HG02588 (cell line): Measurements from ENCODE around the gene CDK3.

ENCODE experiments used
- ATAC-seq: cut with Tn5 transposase; IDR thresholded peaks from one replicate; pipeline ENCODE4 v1.9.1; 2021; ENCODE audit warnings: mild to moderate bottlenecking, moderate library complexity; ENCODE audit not compliant: unreplicated experiment

CDK3 gene

DNA sequence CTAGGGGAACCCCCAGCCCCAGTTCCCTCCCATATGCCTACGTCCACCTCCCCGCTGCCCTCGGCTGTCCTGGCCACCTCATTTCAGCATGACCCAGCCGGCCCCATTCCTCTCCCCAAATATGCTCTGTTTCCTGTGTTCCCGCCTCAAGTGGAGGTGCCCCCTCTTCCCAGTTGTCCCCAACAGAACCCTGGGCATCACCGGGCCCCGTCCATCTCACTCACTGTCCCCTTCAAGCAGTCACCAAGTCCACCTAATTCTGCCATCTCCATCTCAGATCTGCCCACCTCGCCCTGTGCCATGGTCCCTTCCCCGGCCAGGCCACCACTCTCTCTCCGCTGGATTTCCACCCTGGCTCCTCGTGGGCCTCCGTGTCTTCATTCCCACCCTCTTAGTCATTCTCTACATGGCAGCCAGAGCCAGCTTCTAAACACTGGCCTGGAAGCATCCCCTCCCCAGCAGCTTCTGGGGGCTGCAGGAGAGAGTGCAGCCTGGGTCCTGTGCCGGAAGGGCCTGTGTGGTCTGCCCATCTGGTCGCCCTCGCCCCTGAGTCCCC lies 12.8 kb downstream of the CDK3 start:
- no peak for ATAC-seq

DNA sequence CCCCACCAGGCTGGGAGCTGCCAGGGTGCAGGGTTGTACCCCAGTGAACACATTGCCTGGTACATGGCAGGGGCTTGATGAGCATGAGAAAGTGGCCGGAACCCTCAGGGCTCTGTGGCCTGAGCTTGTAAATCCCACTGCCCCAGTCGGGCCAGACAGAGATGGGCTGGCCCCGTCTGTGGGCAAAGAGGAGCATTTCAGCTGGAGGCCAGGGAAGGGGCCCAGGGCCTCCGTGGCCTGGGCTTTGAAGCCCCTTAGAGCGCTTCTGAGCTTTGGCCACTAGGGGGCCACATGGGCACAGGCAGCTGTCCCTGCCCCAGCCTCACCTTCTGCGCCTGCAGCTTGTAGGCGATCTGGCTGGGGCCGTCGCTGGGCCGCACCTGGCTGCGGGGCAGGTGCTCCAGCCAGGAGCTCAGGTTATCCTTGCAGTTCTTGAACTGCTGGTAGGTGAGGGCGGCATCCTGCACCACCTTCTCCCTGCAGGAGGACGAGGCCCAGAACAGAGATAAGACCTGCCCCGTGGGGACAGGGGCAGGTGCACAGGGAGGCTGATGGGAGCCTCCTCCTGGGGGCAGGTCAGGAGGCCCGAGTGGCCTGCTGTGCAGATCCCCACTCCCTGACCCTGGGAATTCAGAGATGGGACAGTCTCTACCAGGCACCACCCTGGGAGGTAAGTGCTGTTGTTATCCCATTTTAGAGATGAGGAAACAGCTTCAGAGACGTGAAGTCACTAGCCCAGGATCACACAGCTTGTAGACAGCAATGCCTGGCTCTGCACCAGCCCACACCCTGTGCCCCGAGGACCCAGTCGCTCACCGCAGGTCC lies 13.7 kb downstream of the CDK3 start:
- ATAC-seq = no peak

DNA sequence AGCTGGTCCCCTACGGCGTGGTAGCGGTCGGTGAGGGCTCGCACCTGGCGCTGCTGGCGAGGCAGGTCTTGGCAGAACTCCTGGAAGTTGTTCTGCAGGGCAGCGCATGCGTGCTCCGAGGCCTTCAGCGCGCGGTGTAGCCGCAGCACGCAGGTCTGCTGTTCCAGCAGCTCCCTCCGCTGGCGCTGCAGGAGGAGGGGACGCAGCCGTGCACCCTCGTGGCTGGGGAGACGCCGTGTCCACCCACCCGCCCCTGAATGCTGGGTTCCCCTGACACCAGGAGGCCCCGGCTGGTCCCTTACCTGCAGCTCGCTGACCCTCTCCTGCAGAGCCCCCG lies 14.2 kb downstream of the CDK3 start:
- no peak for ATAC-seq

- no peak for ATAC-seq
Observed at GRCh38 chr17:76017481-76018339, 17.1 kb downstream of the CDK3 start.

GRCh38 chr17:76018340-76018680 lies 17.7 kb downstream of the CDK3 start:
- ATAC-seq = no peak

DNA sequence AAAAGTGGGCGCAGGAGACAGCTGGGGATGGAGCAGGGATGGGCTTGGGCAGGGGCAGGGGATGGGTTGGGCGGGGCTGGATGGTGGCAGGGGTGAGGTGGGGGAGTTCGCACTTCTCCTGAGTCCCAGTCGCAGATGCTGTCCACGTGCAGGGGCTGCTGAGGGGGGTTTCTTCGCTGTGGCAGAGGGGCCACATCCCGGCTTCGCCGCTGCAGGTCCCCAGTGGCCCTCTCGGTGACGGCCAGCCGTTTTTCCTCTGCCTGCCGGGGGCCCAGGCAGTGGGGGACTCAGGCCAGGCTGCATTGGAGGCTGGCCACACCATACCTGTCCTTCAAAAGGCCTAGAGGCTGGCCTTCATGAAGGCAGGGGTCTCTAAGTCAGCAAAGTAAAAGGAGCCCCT lies 18.1 kb downstream of the CDK3 start:
- ATAC-seq = no peak

DNA sequence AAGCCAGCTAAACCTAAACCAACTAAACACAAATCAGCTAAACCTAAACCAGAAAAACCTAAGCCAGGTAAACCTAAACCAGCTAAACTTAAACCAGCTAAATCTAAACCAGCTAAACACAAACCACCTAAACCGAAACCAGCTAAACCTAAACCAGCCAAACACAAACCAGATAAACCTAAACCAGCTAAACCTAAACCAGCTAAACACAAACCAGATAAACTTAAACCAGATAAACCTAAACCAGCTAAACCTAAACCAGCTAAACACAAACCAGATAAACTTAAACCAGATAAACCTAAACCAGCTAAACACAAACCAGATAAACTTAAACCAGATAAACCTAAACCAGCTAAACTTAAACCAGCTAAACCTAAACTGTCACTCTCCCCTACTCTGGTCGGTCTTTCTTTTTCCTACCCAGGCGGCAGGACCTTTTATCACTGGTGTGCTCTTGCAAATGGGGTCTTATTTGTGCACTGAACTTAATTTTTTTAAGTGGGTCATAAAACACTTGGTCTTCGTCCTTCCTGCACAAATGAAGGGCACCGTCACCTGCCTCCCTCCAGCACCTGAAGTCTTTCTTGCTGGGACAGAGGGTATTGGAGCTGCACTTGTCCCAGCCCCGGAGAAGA lies 19.3 kb downstream of the CDK3 start:
- no peak for ATAC-seq

DNA sequence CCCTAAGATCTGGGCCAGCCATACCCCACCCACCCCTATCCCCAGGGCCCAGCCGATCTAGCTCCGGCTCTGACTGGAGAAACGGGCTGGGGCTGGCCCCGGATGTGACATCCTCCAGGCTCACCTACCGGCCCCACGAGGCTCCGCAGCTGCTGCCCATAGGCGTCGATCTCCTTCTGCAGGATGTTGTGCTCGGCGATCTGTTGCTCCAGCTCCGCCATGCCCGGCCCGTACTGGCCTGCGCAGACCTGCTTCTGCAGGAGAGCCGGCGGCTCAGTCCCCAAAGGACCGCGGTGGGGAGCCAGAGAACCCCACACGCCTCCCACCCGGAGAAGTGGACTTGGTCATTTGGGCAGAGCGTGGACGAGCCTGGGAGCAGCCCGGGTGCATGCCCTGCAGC lies 21.6 kb downstream of the CDK3 start:
- no peak for ATAC-seq

DNA sequence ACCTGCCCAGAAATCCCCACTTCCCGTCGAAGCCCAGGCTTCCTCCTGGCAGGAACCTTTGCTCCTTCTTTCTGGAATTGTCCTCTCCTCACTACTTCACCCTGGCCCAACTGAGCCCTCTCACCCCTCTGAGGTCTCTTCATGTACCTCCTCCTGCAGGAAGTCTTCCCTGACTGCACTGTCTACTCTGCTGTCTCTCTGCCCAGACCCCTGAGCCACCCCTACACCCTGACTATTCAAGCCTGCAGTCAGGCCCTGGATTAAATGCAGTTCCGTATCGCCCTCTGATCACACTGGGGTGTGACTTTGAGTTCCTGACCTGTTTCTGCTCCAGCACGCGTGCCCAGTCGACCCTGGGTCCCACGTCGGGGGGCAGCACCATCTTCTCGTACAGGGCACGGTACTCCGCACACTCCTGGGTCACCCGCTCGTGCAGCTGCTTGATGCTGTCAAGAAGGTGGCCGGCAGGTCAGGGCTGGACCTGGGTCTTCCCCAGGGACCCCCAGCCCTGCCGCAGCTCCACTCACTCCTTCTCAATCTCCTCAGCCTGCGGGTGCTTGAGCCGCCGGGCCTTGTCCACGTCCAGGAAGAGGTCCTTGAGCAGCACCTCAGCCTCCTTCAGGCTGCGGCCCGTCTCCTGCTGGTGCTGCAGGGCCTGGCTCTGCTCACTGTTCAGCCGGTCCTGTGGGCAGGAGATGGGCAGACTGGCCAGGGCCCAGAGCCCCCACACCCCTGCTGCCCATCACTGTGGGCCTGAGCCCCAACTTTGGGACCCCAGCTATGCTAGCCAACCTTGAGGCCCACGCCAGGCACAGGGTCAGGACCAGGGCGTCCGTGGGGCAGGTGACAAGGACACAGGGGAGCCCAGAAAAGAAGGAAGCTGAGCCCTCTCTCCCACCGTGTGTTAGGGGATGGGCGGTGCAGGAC lies 22.6 kb downstream of the CDK3 start:
- ATAC-seq = no peak

DNA sequence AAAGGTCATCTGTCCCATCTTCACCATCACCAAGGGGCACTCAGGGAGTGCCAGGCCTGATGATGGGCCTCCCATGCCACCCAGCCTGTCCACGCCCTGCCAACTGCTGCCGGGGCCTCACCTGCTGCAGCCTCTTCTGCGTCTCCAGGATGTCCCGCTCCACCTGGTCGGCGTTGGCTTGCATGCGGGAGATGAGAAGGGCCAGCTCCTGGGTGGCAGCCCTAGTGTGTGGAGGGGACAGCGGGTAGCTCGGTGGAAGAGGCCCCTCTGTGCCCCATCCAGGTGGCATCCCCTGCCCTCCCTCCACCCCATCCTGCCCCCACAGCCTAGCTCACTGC lies 23.2 kb downstream of the CDK3 start:
- ATAC-seq = no peak

DNA sequence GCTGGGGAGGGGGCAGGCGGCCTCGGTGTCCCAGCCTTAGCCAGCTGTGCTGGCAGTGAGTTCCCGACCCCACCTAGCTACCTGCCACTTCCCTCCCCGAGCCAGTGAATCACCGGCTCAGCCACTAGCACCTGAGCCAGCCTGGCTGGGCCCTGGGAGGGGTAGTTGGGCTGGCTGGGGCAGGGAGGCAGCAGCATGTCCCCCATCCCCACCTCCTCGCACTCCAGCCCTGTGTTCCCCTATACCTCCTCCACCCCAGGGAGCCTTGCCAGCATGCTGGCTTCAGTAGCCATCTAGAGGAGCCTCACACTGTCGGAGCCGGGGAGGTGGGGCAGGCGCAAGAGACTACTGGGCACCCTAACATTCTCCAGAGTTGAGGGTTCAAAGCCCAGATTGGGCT lies 23.7 kb downstream of the CDK3 start:
- no peak for ATAC-seq

DNA sequence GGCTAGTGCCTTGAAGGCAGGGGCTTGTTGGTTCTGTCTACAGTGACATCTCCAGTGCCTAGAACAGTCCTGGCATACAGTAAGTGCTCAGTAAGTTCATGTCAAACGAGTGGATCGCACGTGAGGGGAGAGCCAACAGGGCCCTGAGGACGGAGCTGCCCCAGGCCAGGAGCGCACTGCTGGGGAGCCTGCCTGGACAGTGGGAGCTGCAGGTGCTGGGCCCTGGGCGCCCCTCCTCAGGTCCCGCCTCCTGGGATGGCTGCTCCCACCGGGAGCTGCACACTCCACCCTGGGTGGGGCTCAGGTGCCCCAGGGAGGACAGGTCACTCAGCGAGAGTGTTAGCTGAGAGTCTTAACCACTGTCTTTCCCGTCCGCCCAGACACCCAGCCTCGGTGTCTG lies 24.6 kb downstream of the CDK3 start:
- ATAC-seq = no peak

DNA sequence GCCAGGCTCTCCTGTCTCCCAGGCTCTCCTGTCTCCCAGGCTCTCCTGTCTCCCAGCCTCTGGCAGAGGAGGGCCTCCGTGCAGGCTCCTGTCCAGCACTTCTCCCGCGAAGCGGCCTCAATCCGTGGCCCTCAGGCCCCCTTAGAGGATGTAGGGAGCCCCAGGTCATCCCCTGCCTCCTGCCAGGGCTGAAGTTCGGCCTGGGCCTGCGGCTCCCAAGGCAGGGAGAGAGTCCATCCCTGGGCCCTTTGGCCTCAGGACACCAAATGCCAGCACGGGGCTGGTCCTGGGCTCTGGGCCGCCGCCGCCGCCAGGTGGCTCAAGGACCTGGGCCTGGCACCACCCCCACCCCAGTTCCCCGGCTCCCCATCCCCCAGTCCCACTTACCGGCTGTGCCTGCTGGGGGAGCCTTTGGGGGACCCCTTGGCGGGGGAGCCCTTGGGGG lies 26.1 kb downstream of the CDK3 start:
- no peak for ATAC-seq

GRCh38 chr17:76027159-76027839 lies 26.6 kb downstream of the CDK3 start, which contains the start of gene EVPL:
Gene EVPL (minus strand): TSS chr17:76027306. CDS start chr17:76027198, 108 bp downstream.
- ATAC-seq = no peak

DNA sequence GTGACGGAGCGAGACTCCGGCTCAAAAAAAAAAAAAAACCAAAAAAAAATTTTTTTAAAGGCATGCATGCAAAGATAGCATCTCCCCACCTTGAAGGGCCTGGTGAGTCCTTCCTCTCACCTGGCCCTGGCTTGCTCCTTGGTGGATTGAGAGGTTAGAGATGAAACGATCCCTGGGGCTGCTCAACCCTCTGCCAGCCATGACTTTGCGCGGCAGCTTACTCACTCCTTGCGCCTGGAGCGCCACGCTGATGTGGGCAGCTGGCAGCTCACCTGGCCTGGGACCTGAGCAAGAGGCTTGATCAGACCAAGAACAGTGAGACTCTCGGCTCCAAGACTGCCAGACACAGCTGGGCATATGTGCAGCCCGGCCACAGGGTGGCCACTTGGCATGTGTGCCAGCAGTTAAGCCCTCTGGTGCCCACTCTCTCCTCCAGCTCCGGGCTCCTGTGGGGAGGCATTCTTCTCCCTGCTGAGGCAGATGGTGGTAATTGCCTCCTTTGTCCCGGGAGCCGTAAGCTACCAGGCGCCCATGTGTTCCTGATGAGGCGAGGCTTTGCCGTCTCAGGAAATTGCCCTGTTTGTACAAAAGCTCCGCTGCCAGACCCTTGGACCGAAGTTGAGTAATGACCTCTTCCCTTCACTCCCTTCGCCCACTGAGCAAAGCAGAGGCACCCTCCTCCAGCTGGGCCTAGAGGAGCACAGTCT lies 31.6 kb downstream of the CDK3 start:
- ATAC-seq = no peak

- no peak for ATAC-seq
Observed at GRCh38 chr17:76032780-76033108, 32.1 kb downstream of the CDK3 start.

- ATAC-seq = no peak
Observed at GRCh38 chr17:76033139-76033538, 32.5 kb downstream of the CDK3 start.

GRCh38 chr17:76034428-76035350 lies 34.0 kb downstream of the CDK3 start:
- ATAC-seq = no peak
